A673 (cell line): ENCODE data around the gene EFNA2.

ENCODE experiments used
- CTCF ChIP-seq: fragments of 300-800, 200-600 bp; sonication (generic); conservative IDR thresholded peaks from 2 replicates; pipeline ENCODE4 v1.5.1; 2017; ENCODE audit warnings: low read depth, mild to moderate bottlenecking, antibody characterized with exemption, low read length, moderate library complexity, mixed read lengths
- EZH2 ChIP-seq: fragments of 200-600 bp; sonication (generic); IDR thresholded peaks from 2 replicates; pipeline ENCODE4 v1.6.1; 2017; ENCODE audit warnings: borderline replicate concordance, low read depth, mild to moderate bottlenecking, mixed read lengths, antibody characterized with exemption, low read length; ENCODE audit not compliant: poor library complexity, severe bottlenecking

GRCh38 chr19:1283207-1283916 is 2.3 kb upstream of the EFNA2 start:
- TF ChIP-seq CTCF = no peak
- TF ChIP-seq EZH2 = no peak
